CD4-positive, alpha-beta T cell (primary cell): ENCODE measurements around the gene RPL18. TPM values are rescaled to one million over a fixed set of nuclear protein-coding genes. Genes with fewer than 3 reads are reported as not detected.

ENCODE experiments used
- ATAC-seq: fragments of 200-7000 bp; cut with Tn5 transposase; one replicate; pipeline ENCODE4 v1.10.0; 2022; ENCODE audit warnings: mild to moderate bottlenecking; ENCODE audit not compliant: poor library complexity
- CTCF ChIA-PET: fragments of 350-600 bp; sonication (Branson Sonifier 250); formaldehyde crosslinking; loops from one replicate; lab custom pipeline; 2021; ENCODE audit warnings: antibody characterized with exemption, inconsistent platforms; lab: Charles Lee
- POLR2A ChIA-PET: fragments of 350-600 bp; sonication (Branson Sonifier 250); formaldehyde crosslinking; loops from one replicate; lab custom pipeline; 2021; ENCODE audit warnings: antibody characterized with exemption, inconsistent platforms; lab: Charles Lee
- DNase-seq, 14 experiments: peaks; one replicate each; pipeline ENCODE4 v3.0.0-alpha.2; 2013 to 2020; ENCODE audit warnings: mixed read lengths in 2 of 14
- H3K27ac ChIP-seq, 2 donors: one replicate each; pipeline versions ENCODE4 v1.5.1 to v1.7.0; 2013; ENCODE audit warnings: low read length in 2 of 2, low read depth in 1 of 2, mild to moderate bottlenecking in 1 of 2
- H3K27me3 ChIP-seq, 2 experiments: 1 replicate in 1 of 2; 2 replicates in 1 of 2; pipeline versions ENCODE4 v1.6.1 to v1.7.0; 2013; ENCODE audit warnings: low read length in 2 of 2, control low read depth in 1 of 2, mild to moderate bottlenecking in 1 of 2, moderate library complexity in 1 of 2; ENCODE audit not compliant: insufficient read depth in 2 of 2, control insufficient read depth in 1 of 2
- H3K36me3 ChIP-seq: one replicate; pipeline ENCODE4 v1.6.1; 2013; ENCODE audit warnings: low read length, control low read depth; ENCODE audit not compliant: insufficient read depth
- H3K4me1 ChIP-seq: one replicate; pipeline ENCODE4 v1.6.1; 2013; ENCODE audit warnings: low read length, control low read depth; ENCODE audit not compliant: insufficient read depth
- H3K4me3 ChIP-seq: one replicate; pipeline ENCODE4 v1.5.1; 2013; ENCODE audit warnings: mild to moderate bottlenecking, low read length, moderate library complexity
- H3K9me3 ChIP-seq, 2 experiments: 1 replicate in 1 of 2; 2 replicates in 1 of 2; pipeline versions ENCODE4 v1.6.1 to v1.7.0; 2013; ENCODE audit warnings: low read length in 2 of 2, mild to moderate bottlenecking in 2 of 2, control low read depth in 1 of 2, moderate library complexity in 1 of 2; ENCODE audit not compliant: control insufficient read depth in 1 of 2, insufficient read depth in 1 of 2
- H3K27ac Mint-ChIP-seq: one replicate; pipeline ENCODE4 v1.8.0; 2020; ENCODE audit warnings: mixed read lengths
- H3K27me3 Mint-ChIP-seq: one replicate; pipeline ENCODE4 v1.8.0; 2021; ENCODE audit warnings: mixed read lengths
- H3K36me3 Mint-ChIP-seq: one replicate; pipeline ENCODE4 v1.8.0; 2021; ENCODE audit warnings: low read depth, mixed read lengths
- H3K4me1 Mint-ChIP-seq: one replicate; pipeline ENCODE4 v1.8.0; 2021; ENCODE audit warnings: low read depth, mixed read lengths
- H3K4me3 Mint-ChIP-seq: one replicate; pipeline ENCODE4 v1.8.0; 2020; ENCODE audit warnings: mild to moderate bottlenecking, mixed read lengths
- H3K9me3 Mint-ChIP-seq: one replicate; pipeline ENCODE4 v1.8.0; 2020; ENCODE audit warnings: mixed read lengths
- CTCF ChIP-seq: fragments of 200-600 bp; IDR thresholded peaks from one replicate; pipeline ENCODE4 v1.8.0; 2022; ENCODE audit warnings: antibody characterized with exemption, mild to moderate bottlenecking
- intact Hi-C, 2 experiments: fragments of 100-400 bp; cut with DNase I in 1 of 2; cut with micrococcal nuclease in 1 of 2; formaldehyde crosslinking; loops; one replicate each; pipeline versions ENCODE4 v1.15.1 to v1.9.0; 2023 to 2025; cut with DNase I, micrococcal nuclease
- total RNA-seq, 174 experiments: library from RNA in 2 of 174; stranded (reverse) in 2 of 174; gene quantifications; one replicate each; pipeline ENCODE4 v1.2.3 and lab custom pipeline; 2021 to 2026

The RPL18 gene
- total RNA-seq, 2 experiments from 2014 or later: 2,820 to 2,913 TPM

GRCh38 chr19:48648134-48648533, 29.2 kb upstream of the RPL18 start:
- H3K9me3 Mint-ChIP-seq: no peaks in the 10 kb centered on the region
- Histone ChIP-seq H3K36me3 (no peaks in the 10 kb centered on the region), H3K9me3 (no peaks in the 10 kb centered on the region), H3K4me1 (peaks cover 48% of the 10 kb centered on the region), H3K4me3 (no peak overlapping the region), H3K27ac (no peak overlapping the region), H3K27me3 (no peaks in the 10 kb centered on the region)
- DNase-seq (no peak), ATAC-seq (no peak)
- H3K4me1 Mint-ChIP-seq: peaks cover 54% of the 10 kb centered on the region
- peak overlapping the region; percentile 91 for H3K27ac Mint-ChIP-seq
- no peaks in the 10 kb centered on the region for H3K27me3 Mint-ChIP-seq
- ChIA-PET POLR2A (interaction anchor here (1.6 kb wide), 1 partner anchor 14 kb away, joined by 4 read pairs; no protein-coding TSS in a partner anchor), CTCF (interaction anchor here (1.5 kb wide), 1 partner anchor 91 kb away, joined by 3 read pairs; no protein-coding TSS in a partner anchor)
- no peak for TF ChIP-seq CTCF
- H3K4me3 Mint-ChIP-seq: peak overlapping the region; percentile 2
- no peaks in the 10 kb centered on the region for H3K36me3 Mint-ChIP-seq
- intact Hi-C loops: loop anchor here (5.0 kb wide), 2 partner anchors 189 to 319 kb away; partner anchors contain the start of genes FTL (in 1 of the 2) and HSD17B14 (in 1 of the 2)

- Mint-ChIP-seq H3K4me3 (peak overlapping the region; percentile 85), H3K27ac (peak overlapping the region; percentile 91), H3K4me1 (peaks cover 54% of the 10 kb centered on the region), H3K27me3 (no peaks in the 10 kb centered on the region), H3K36me3 (no peaks in the 10 kb centered on the region), H3K9me3 (no peaks in the 10 kb centered on the region)
- ChIA-PET POLR2A (interaction anchor here (0.9 to 2.4 kb wide), 14 partner anchors 10 to 346 kb away, joined by 3 to 43 read pairs (median 8); partner anchors contain the start of genes DBP, GYS1, RPL18 and RUVBL2), CTCF (interaction anchor here (1.0 to 2.4 kb wide), 9 partner anchors 9 to 256 kb away, joined by 3 to 19 read pairs (median 5); partner anchors contain the start of genes DBP and RPL18)
- Histone ChIP-seq H3K27ac (peak overlapping the region; percentile 78 to 96), H3K36me3 (no peaks in the 10 kb centered on the region), H3K4me1 (peaks cover 48% of the 10 kb centered on the region), H3K27me3 (no peaks in the 10 kb centered on the region), H3K9me3 (no peaks in the 10 kb centered on the region), H3K4me3 (peak overlapping the region; percentile 71)
- ATAC-seq (no peak), DNase-seq (no peak)
- intact Hi-C loops: loop anchor here (1.0 to 5.0 kb wide), 10 partner anchors 8 to 321 kb away; partner anchors contain the start of genes FTL (in 1 of the 2) and HSD17B14 (in 1 of the 2)
- no peak for TF ChIP-seq CTCF
These were observed 27.8 kb upstream of the RPL18 start for GRCh38 chr19:48646722-48647216.

- ChIA-PET CTCF (interaction anchor here (0.6 to 2.4 kb wide), 14 partner anchors 9 to 256 kb away, joined by 3 to 19 read pairs (median 4); partner anchors contain the start of genes DBP and RPL18), POLR2A (interaction anchor here (0.5 to 2.4 kb wide), 21 partner anchors 9 to 347 kb away, joined by 3 to 43 read pairs (median 4); partner anchors contain the start of genes DBP, GYS1, RPL18 and RUVBL2)
- peak; percentile 80 for ATAC-seq
- Histone ChIP-seq H3K9me3 (no peaks in the 10 kb centered on the region), H3K4me1 (peaks cover 48% of the 10 kb centered on the region), H3K4me3 (peak within 1 kb of the TSS; percentile 71), H3K27ac (peak within 1 kb of the TSS; percentile 78 to 96), H3K36me3 (no peaks in the 10 kb centered on the region), H3K27me3 (no peaks in the 10 kb centered on the region)
- intact Hi-C loops: loop anchor here (1.0 to 5.0 kb wide), 10 partner anchors 8 to 321 kb away; partner anchors contain the start of genes FTL (in 1 of the 2) and HSD17B14 (in 1 of the 2)
- TF ChIP-seq CTCF: peak; percentile 84
- H3K9me3 Mint-ChIP-seq: no peaks in the 10 kb centered on the region
- H3K27me3 Mint-ChIP-seq: no peaks in the 10 kb centered on the region
- H3K4me1 Mint-ChIP-seq: peaks cover 54% of the 10 kb centered on the region
- DNase-seq: peak; percentile 88 to 96 (median 92)
- H3K4me3 Mint-ChIP-seq: peak within 1 kb of the TSS; percentile 85
- no peaks in the 10 kb centered on the region for H3K36me3 Mint-ChIP-seq
- peak within 1 kb of the TSS; percentile 91 for H3K27ac Mint-ChIP-seq
These were observed 27.2 kb upstream of the RPL18 start, which contains the start of gene CA11 for GRCh38 chr19:48646001-48646721. Gene CA11 (minus strand): TSS chr19:48646187. CDS start chr19:48645632, 555 bp downstream.
